ENCODE data around the gene GNG12.

DNA sequence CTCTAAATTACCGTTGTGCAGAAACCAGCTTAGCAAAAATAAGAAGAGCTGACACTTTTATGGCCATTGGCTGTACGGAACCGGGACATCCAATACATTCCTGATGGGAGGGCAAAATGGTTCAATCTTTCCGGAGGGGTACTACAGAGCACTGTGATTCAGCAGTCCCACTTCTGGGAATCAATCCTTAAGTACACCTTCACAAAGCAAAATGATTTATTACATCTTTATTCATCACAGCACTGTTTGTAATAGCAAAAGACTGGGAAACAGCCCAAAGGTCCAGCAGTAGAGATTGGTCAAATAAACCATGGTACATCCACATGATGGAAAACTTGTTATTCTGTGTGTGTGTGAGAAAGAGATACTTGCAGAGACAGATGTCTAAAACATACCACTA is 9.7 kb downstream of the GNG12 start:
- TF ChIP-seq ZNF8 (CRISPR knock-in tag; IDR thresholded peaks at IDR 0.05) (no peak), RARB (CRISPR knock-in tag; IDR thresholded peaks at IDR 0.05) (no peak), ZFP3 (CRISPR knock-in tag; IDR thresholded peaks at IDR 0.05) (no peak)
- TF ChIP-seq, protein P1, sequence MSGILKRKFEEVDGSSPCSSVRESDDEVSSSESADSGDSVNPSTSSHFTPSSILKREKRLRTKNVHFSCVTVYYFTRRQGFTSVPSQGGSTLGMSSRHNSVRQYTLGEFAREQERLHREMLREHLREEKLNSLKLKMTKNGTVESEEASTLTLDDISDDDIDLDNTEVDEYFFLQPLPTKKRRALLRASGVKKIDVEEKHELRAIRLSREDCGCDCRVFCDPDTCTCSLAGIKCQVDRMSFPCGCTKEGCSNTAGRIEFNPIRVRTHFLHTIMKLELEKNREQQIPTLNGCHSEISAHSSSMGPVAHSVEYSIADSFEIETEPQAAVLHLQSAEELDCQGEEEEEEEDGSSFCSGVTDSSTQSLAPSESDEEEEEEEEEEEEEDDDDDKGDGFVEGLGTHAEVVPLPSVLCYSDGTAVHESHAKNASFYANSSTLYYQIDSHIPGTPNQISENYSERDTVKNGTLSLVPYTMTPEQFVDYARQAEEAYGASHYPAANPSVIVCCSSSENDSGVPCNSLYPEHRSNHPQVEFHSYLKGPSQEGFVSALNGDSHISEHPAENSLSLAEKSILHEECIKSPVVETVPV (CRISPR knock-in tag; IDR thresholded peaks at IDR 0.05): no peak
- TF ChIP-seq, protein P2, sequence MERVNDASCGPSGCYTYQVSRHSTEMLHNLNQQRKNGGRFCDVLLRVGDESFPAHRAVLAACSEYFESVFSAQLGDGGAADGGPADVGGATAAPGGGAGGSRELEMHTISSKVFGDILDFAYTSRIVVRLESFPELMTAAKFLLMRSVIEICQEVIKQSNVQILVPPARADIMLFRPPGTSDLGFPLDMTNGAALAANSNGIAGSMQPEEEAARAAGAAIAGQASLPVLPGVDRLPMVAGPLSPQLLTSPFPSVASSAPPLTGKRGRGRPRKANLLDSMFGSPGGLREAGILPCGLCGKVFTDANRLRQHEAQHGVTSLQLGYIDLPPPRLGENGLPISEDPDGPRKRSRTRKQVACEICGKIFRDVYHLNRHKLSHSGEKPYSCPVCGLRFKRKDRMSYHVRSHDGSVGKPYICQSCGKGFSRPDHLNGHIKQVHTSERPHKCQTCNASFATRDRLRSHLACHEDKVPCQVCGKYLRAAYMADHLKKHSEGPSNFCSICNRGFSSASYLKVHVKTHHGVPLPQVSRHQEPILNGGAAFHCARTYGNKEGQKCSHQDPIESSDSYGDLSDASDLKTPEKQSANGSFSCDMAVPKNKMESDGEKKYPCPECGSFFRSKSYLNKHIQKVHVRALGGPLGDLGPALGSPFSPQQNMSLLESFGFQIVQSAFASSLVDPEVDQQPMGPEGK (CRISPR knock-in tag; IDR thresholded peaks at IDR 0.05; ENCODE audit: borderline replicate concordance): no peak
- TF ChIP-seq, protein P3, sequence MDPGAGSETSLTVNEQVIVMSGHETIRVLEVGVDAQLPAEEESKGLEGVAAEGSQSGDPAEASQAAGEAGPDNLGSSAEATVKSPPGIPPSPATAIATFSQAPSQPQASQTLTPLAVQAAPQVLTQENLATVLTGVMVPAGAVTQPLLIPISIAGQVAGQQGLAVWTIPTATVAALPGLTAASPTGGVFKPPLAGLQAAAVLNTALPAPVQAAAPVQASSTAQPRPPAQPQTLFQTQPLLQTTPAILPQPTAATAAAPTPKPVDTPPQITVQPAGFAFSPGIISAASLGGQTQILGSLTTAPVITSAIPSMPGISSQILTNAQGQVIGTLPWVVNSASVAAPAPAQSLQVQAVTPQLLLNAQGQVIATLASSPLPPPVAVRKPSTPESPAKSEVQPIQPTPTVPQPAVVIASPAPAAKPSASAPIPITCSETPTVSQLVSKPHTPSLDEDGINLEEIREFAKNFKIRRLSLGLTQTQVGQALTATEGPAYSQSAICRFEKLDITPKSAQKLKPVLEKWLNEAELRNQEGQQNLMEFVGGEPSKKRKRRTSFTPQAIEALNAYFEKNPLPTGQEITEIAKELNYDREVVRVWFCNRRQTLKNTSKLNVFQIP (CRISPR knock-in tag; IDR thresholded peaks at IDR 0.05; ENCODE audit: borderline replicate concordance, low read depth): no peak
- TF ChIP-seq, protein P4, sequence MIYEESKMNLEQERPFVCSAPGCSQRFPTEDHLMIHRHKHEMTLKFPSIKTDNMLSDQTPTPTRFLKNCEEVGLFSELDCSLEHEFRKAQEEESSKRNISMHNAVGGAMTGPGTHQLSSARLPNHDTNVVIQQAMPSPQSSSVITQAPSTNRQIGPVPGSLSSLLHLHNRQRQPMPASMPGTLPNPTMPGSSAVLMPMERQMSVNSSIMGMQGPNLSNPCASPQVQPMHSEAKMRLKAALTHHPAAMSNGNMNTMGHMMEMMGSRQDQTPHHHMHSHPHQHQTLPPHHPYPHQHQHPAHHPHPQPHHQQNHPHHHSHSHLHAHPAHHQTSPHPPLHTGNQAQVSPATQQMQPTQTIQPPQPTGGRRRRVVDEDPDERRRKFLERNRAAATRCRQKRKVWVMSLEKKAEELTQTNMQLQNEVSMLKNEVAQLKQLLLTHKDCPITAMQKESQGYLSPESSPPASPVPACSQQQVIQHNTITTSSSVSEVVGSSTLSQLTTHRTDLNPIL (CRISPR knock-in tag; IDR thresholded peaks at IDR 0.05; ENCODE audit: low read depth): no peak
